GM19238 (cell line): ENCODE measurements around the gene ZNF785.
"Not testable (repeated sequence)": the region's sequence is repeated elsewhere in the genome, so short reads cannot be mapped to it uniquely, and the experiment has no call there.

Experiments
- DNase-seq: peaks from one replicate; pipeline ENCODE4 v3.0.0; 2011; ENCODE audit warnings: low spot score; ENCODE audit not compliant: insufficient read length

The ZNF785 gene

DNA sequence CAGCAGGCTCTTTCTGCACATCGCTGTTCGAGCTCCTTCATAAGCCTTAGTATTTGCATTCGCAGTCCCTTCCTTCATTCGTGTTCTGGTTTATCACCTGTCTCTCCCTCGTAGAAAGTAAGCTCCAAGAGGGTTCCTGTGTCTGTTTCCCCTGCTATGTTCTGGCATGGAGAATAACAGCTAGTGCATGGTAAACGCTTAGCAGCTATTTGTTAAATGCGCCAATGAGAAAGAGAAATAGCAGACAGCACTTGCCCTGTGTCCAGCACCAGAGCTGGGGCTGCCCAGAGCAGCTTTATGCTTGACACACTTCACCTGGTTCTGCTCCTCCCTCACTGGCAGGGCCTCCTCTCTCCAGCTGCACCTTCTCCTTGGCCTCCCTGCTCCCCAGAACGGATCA, 19.5 kb downstream of the ZNF785 start:
- DNase-seq, result no peak

- no peak for DNase-seq
These were observed 20.0 kb downstream of the ZNF785 start for GRCh38 chr16:30565526-30565925.

- DNase-seq, result no peak
These were observed 23.5 kb downstream of the ZNF785 start for GRCh38 chr16:30562021-30562420.

DNA sequence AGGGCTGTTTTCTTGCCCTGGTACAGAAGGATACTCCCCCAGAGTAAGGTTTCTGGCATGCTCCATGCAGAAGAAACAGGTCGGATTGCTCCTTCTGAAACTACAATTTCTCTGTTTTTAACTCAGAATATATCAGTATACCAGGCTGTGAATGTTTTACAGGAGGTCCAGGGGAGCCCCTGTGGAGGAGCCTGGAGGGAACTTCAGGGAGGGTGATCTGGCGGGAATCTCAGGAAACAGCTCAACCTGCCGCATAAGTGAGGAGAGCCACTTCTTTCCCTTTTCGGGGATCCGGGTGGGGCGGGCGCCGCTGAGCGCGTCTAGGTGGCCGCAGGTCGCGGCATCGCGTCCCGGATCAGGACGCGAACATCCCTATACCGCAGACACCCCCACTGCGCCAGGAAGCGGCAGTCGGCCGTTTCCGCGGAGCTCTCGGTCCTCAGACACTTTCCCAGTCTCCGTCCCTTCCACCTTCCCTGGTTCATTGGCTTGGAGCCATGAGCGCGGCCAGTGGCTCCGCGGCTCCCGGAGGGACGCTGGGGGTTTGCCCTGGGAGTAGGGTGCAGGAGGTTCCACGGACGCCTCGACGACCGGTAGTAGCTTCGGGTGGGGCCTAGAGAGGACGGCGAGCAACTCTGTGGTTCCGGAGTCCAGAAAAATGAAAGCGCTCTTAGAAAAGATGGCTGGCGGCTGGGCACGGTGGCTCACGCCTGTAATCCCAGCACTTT, 24.2 kb downstream of the ZNF785 start:
- DNase-seq, result no peak

GRCh38 chr16:30559690-30560089, 25.8 kb downstream of the ZNF785 start:
- DNase-seq, result no peak

- no peak for DNase-seq
These were observed 26.6 kb downstream of the ZNF785 start for GRCh38 chr16:30558789-30559377.

- DNase-seq, result peak; percentile 96
These were observed 27.3 kb downstream of the ZNF785 start, which contains the start of gene ZNF764 for GRCh38 chr16:30557957-30558788. TSS of gene ZNF764 (minus strand) at chr16:30558374. CDS start at chr16:30558182, 192 bp downstream.

DNA sequence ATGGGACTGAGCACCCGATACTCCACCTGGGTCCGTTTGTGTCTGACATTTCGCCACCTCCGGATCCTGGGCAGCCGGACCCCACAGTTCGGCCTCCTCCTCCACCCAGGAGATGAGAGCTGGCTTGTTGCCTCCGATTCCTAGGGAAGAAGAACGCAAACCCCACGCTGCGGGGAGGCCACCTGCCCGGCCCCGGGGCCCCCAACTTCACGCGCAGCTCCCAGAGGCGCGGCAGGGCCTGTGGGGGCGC, 27.9 kb downstream of the ZNF785 start:
- DNase-seq, result peak; percentile 50

GRCh38 chr16:30556125-30556473, 29.4 kb downstream of the ZNF785 start:
- no peak for DNase-seq

GRCh38 chr16:30555315-30556124, 30.0 kb downstream of the ZNF785 start:
- DNase-seq, result no peak

- DNase-seq, result no peak
These were observed 30.8 kb downstream of the ZNF785 start for GRCh38 chr16:30554557-30555314.

GRCh38 chr16:30553393-30553899, 32.1 kb downstream of the ZNF785 start:
- DNase-seq, result no peak

- no peak for DNase-seq
These were observed 32.5 kb downstream of the ZNF785 start for GRCh38 chr16:30552956-30553355.

- DNase-seq, result no peak
These were observed 33.7 kb downstream of the ZNF785 start for GRCh38 chr16:30551781-30552180.

- DNase-seq, result no peak
These were observed 36.9 kb downstream of the ZNF785 start for GRCh38 chr16:30548416-30549253.

- DNase-seq, result no peak
These were observed 39.4 kb downstream of the ZNF785 start for GRCh38 chr16:30546115-30546514.

GRCh38 chr16:30543067-30543466, 42.4 kb downstream of the ZNF785 start:
- no peak for DNase-seq

DNA sequence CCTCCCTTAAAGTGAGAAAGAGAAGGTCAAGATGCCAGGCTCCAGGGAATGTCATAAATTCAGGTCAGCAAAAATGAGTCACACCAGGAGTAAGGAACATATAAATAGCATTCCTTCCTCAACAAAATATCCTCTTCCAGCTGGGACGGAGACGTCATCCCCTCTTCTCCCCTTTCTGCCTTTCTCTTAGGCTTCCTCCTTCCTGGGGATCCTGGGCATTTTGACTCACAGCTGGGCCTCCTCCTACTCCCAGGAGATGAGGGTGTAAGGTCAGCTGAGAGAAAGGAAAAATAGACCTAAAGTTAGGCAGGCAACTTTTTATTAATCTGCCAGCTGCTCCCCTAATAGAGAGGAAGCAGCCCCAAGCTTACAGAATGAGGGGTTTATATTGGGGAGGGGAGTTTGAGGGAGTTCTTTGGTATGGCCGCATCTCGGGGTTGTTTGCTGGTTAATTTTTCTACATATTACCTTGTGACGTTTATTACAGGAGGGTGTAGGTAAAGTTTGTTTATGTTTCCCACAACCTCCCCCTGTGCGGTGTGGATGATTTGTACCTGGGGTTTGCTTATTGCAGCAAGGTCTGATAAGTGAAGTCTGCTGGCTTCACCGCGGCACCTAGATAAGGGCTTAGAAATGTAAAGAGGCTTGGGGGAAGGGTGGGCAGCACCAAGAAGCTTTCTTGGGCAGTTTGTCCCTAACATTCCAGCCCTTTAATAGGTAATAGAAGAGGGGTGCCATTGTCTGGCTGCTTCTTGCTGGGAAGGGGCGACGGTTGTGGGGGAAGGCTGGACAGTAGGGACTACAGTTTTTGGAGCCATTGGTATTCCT, 43.8 kb downstream of the ZNF785 start:
- no peak for DNase-seq

DNA sequence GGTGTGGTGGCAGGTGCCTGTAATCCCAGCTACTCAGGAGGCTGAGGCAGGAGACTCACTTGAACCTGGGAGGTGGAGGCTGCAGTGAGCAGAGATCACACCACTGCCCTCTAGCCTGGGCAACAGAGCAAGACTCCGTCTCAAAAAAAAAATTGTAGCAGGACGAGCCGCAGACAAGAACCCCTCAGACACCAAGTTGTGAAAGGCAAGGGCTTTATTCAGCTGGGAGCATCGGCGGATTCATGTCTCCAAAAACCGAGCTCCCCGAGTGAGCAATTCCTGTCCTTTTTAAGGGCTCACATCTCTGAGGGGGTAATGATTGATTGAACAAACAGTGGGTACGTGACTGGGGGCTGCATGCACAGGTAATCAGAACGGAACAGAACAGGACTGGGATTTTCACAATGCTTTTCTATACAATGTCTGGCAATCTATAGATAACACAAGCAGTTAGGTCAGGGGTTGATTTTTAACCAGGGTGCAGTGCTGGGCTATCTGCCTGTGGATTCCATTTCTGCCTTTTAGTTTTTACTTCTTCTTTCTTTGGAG, 44.5 kb downstream of the ZNF785 start:
- not testable (repeated sequence) for DNase-seq
